B cell (primary cell): ENCODE data around the gene ZNF827. TPM values are rescaled to one million over a fixed set of nuclear protein-coding genes. Genes with fewer than 3 reads are reported as not detected.

Experiments
- ATAC-seq: fragments of 200-7000 bp; cut with Tn5 transposase; one replicate; pipeline ENCODE4 v1.10.0; 2021; ENCODE audit warnings: low read depth, mild to moderate bottlenecking, moderate number of reproducible peaks, moderate library complexity
- CTCF ChIA-PET: fragments of 350-600 bp; sonication (Branson Sonifier 250); formaldehyde crosslinking; loops from one replicate; lab custom pipeline; 2021; ENCODE audit warnings: antibody characterized with exemption, inconsistent platforms; lab: Charles Lee
- POLR2A ChIA-PET: fragments of 350-600 bp; sonication (Branson Sonifier 250); formaldehyde crosslinking; loops from one replicate; lab custom pipeline; 2021; ENCODE audit warnings: antibody characterized with exemption; lab: Charles Lee
- DNase-seq: peaks from one replicate; pipeline ENCODE4 v3.0.0; 2013
- H2AFZ ChIP-seq: 2 replicates; pipeline ENCODE4 v1.6.1; 2012; ENCODE audit warnings: mild to moderate bottlenecking, low read depth, low read length; ENCODE audit not compliant: insufficient read depth, poor library complexity, severe bottlenecking
- H3K27ac ChIP-seq, 2 donors: 1 replicate in 1 of 2; 2 replicates in 1 of 2; pipeline ENCODE4 v1.5.1; 2012 to 2013; ENCODE audit warnings: low read length in 2 of 2, mild to moderate bottlenecking in 2 of 2, moderate library complexity in 1 of 2
- H3K27me3 ChIP-seq, 4 experiments: fragments of 200-600 bp in 1 of 4; sonication (generic) in 1 of 4; replicated peaks in 1 of 4; 1 replicate in 2 of 4; 2 replicates in 2 of 4; pipeline versions ENCODE4 v1.6.1 to v1.7.0; 2013 to 2016; ENCODE audit warnings: low read length in 3 of 4, mild to moderate bottlenecking in 2 of 4, mixed read lengths in 1 of 4, moderate library complexity in 1 of 4; ENCODE audit not compliant: insufficient read depth in 4 of 4, control insufficient read depth in 3 of 4; ENCODE audit errors: control extremely low read depth in 1 of 4
- H3K36me3 ChIP-seq, 2 experiments: replicated peaks in 1 of 2; 1 replicate in 1 of 2; 2 replicates in 1 of 2; pipeline versions ENCODE4 v1.6.1 to v1.7.1; 2013; ENCODE audit warnings: low read length in 1 of 2; ENCODE audit not compliant: insufficient read depth in 2 of 2, control insufficient read depth in 1 of 2; ENCODE audit errors: control extremely low read depth in 1 of 2, extremely low read depth in 1 of 2
- H3K4me1 ChIP-seq, 2 donors: fragments of 200-600 bp in 1 of 2; sonication (generic) in 1 of 2; 1 replicate in 1 of 2; 2 replicates in 1 of 2; pipeline versions ENCODE4 v1.5.1 to v1.6.1; 2013 to 2017; ENCODE audit warnings: low read length in 2 of 2; ENCODE audit not compliant: control insufficient read depth in 2 of 2, insufficient read depth in 2 of 2
- H3K4me2 ChIP-seq: replicated peaks from 2 replicates; pipeline ENCODE3; 2012; ENCODE audit warnings: mild to moderate bottlenecking, low read depth, low read length; ENCODE audit not compliant: poor library complexity, severe bottlenecking
- H3K4me3 ChIP-seq, 5 experiments: fragments of 200-600 bp in 1 of 5; sonication (generic) in 1 of 5; 1 replicate in 3 of 5; 2 replicates in 2 of 5; pipeline versions ENCODE4 v1.5.1 to v1.7.0; 2011 to 2016; ENCODE audit warnings: low read length in 4 of 5, mild to moderate bottlenecking in 4 of 5, low read depth in 2 of 5, control low read depth in 1 of 5, moderate library complexity in 1 of 5; ENCODE audit not compliant: insufficient read depth in 1 of 5; ENCODE audit errors: control extremely low read depth in 1 of 5, extremely low read depth in 1 of 5
- H3K79me2 ChIP-seq: fragments of 200-600 bp; sonication (generic); one replicate; pipeline ENCODE4 v1.6.0; 2016; ENCODE audit warnings: low read length; ENCODE audit not compliant: control insufficient read depth, insufficient read depth
- H3K9ac ChIP-seq: fragments of 200-600 bp; sonication (generic); 2 replicates; pipeline ENCODE4 v1.6.1; 2017; ENCODE audit warnings: mild to moderate bottlenecking, low read length, moderate library complexity
- H3K9me3 ChIP-seq, 3 donors: one replicate each; pipeline versions ENCODE4 v1.6.1 to v1.7.1; 2013; ENCODE audit warnings: low read length in 2 of 3; ENCODE audit not compliant: control insufficient read depth in 2 of 3, insufficient read depth in 1 of 3; ENCODE audit errors: control extremely low read depth in 1 of 3
- H4K20me1 ChIP-seq: 2 replicates; pipeline ENCODE4 v1.6.0; 2012; ENCODE audit warnings: mild to moderate bottlenecking, low read length; ENCODE audit not compliant: insufficient read depth, control insufficient read depth, poor library complexity, severe bottlenecking
- H3K27ac Mint-ChIP-seq: one replicate; pipeline ENCODE4 v1.8.0; 2021; ENCODE audit warnings: mixed read lengths
- H3K27me3 Mint-ChIP-seq: one replicate; pipeline ENCODE4 v1.8.0; 2021; ENCODE audit warnings: mixed read lengths
- H3K4me1 Mint-ChIP-seq: one replicate; pipeline ENCODE4 v1.8.0; 2021; ENCODE audit warnings: mixed read lengths
- H3K4me3 Mint-ChIP-seq: one replicate; pipeline ENCODE4 v1.8.0; 2021; ENCODE audit warnings: mixed read lengths
- H3K9me3 Mint-ChIP-seq: one replicate; pipeline ENCODE4 v1.8.0; 2022; ENCODE audit warnings: mixed read lengths; ENCODE audit not compliant: insufficient read depth
- CTCF ChIP-seq: fragments of 200-600 bp; IDR thresholded peaks from one replicate; pipeline ENCODE4 v1.8.0; 2022; ENCODE audit warnings: antibody characterized with exemption, mild to moderate bottlenecking
- EZH2 ChIP-seq: IDR thresholded peaks from 2 replicates; pipeline ENCODE4 v1.6.1; 2012; ENCODE audit warnings: borderline replicate concordance, low read depth, mild to moderate bottlenecking, moderate library complexity, low read length; ENCODE audit not compliant: insufficient read depth, poor library complexity, severe bottlenecking
- WGBS: methylation state at CpG from one replicate; pipeline ENCODE4 v1.1.5; 2013; ENCODE audit warnings: missing lambda C conversion rate; ENCODE audit not compliant: insufficient coverage; 5-methylcytosine and 5-hydroxymethylcytosine counted together
- intact Hi-C: fragments of 100-400 bp; cut with micrococcal nuclease; formaldehyde crosslinking; loops from one replicate; pipeline ENCODE4 v1.10.0; 2022
- polyA plus RNA-seq: library from polyadenylated mRNA; depleted of rRNA; stranded (reverse); fragments of >200 nt; gene quantifications from 2 replicates; pipeline ENCODE4 v1.2.3, GENCODE V29; 2012
- total RNA-seq, 2 donors: library from RNA; stranded (reverse); fragments of 120-200 nt in 1 of 2; gene quantifications; 1 replicate in 1 of 2; 2 replicates in 1 of 2; pipeline versions ENCODE4 v1.2.3 to v1.2.4, GENCODE V29; 2013 to 2022

Gene ZNF827
- total and polyA plus RNA-seq, 2 donors (not counting 1 experiment from before 2014, with no cell fraction given): 20.6 to 30.1 TPM

- H3K27me3 ChIP-seq: no peaks in the 10 kb centered on the region
- no peaks in the 10 kb centered on the region for H3K9me3 ChIP-seq
- peaks cover 35% of the 10 kb centered on the region for H3K79me2 ChIP-seq
- Mint-ChIP-seq H3K4me1 (peaks cover 18% of the 10 kb centered on the region), H3K9me3 (no peaks in the 10 kb centered on the region), H3K27me3 (no peaks in the 10 kb centered on the region), H3K4me3 (no peak overlapping the region), H3K27ac (no peak overlapping the region)
- peaks cover 3 to 12% of the 10 kb centered on the region in 2 experiments for H3K36me3 ChIP-seq
- H3K9ac ChIP-seq: no peak overlapping the region
- intact Hi-C loops: no loop called here
- ATAC-seq (no peak), DNase-seq (no peak)
- H4K20me1 ChIP-seq: no peaks in the 10 kb centered on the region
- no peak overlapping the region for H2AFZ ChIP-seq
- H3K4me2 ChIP-seq: no peak overlapping the region
- peaks cover 0 to 1% of the 10 kb centered on the region in 2 donors for H3K4me1 ChIP-seq
- H3K27ac ChIP-seq: no peak overlapping the region
- no peak overlapping the region for H3K4me3 ChIP-seq
- 84% methylated on average over 2 of the region's 4 CpGs for WGBS
- ChIA-PET CTCF (no interaction called here), POLR2A (no interaction called here)
- no peak for TF ChIP-seq EZH2
- TF ChIP-seq CTCF: no peak
Measured at GRCh38 chr4:145899886-145900460, 38.6 kb downstream of the ZNF827 start.

GRCh38 chr4:145898926-145899531 is 39.6 kb downstream of the ZNF827 start:
- Mint-ChIP-seq H3K4me1 (peaks cover 18% of the 10 kb centered on the region), H3K27me3 (no peaks in the 10 kb centered on the region), H3K9me3 (no peaks in the 10 kb centered on the region), H3K27ac (no peak overlapping the region), H3K4me3 (no peak overlapping the region)
- WGBS: no CpG with 5 or more reads among the region's 5 CpGs
- H3K9me3 ChIP-seq: no peaks in the 10 kb centered on the region
- CTCF ChIA-PET: no interaction called here
- intact Hi-C loops: no loop called here
- no peak overlapping the region for H2AFZ ChIP-seq
- no peak for ATAC-seq
- no peak overlapping the region for H3K9ac ChIP-seq
- H3K27ac ChIP-seq: no peak overlapping the region
- H3K4me1 ChIP-seq: peaks cover 6 to 7% of the 10 kb centered on the region in 2 donors
- H3K36me3 ChIP-seq: peaks cover 3 to 12% of the 10 kb centered on the region in 2 experiments
- POLR2A ChIA-PET: no interaction called here
- no peak for TF ChIP-seq EZH2
- TF ChIP-seq CTCF: no peak
- no peaks in the 10 kb centered on the region for H3K27me3 ChIP-seq
- H3K4me3 ChIP-seq: no peak overlapping the region
- H4K20me1 ChIP-seq: no peaks in the 10 kb centered on the region
- no peak for DNase-seq
- H3K4me2 ChIP-seq: no peak overlapping the region
- peaks cover 26% of the 10 kb centered on the region for H3K79me2 ChIP-seq
